SH-SY5Y (cell line): Measurements from ENCODE around the gene SH3BP2.

Source experiments
- GATA2 ChIP-seq: IDR thresholded peaks from 2 replicates; pipeline ENCODE4 v1.6.1; 2011; ENCODE audit warnings: mild to moderate bottlenecking, low read depth, low read length
- GATA3 ChIP-seq: IDR thresholded peaks from 2 replicates; pipeline ENCODE4 v1.6.1; 2011; ENCODE audit warnings: low read depth, mild to moderate bottlenecking, low read length, moderate library complexity

DNA sequence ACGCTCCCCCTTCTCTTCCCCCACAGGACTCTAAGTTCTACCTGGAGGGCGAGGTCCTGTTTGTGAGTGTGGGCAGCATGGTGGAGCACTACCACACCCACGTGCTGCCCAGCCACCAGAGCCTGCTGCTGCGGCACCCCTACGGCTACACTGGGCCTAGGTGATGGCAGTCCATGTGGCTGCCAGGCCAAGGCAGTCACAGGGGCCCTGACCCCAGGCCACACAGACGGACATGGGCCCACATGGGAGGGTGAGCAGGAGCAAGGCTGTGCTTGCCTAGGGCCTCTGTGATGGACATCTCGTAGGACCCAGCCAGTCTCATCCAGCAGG lies 40.8 kb downstream of the SH3BP2 start:
- no peak for TF ChIP-seq GATA2
- TF ChIP-seq GATA3 = no peak
